Adrenal gland (tissue), 12 donors: ENCODE measurements around the gene RABAC1. TPM values are rescaled to one million over a fixed set of nuclear protein-coding genes. Genes with fewer than 3 reads are reported as not detected.

Experiments used
- DNase-seq, 7 donors: peaks; one replicate each; pipeline ENCODE4 v3.0.0-alpha.2; 2019 to 2020
- H3K27ac ChIP-seq, 5 donors: fragments of 200-600 bp; sonication (generic) in 4 of 5; 1 replicate in 3 of 5; 2 replicates in 2 of 5; pipeline versions ENCODE4 v1.5.1 to v1.8.0; 2016 to 2020; ENCODE audit warnings: mild to moderate bottlenecking in 1 of 5
- H3K27me3 ChIP-seq: fragments of 200-600 bp; 2 replicates; pipeline ENCODE4 v1.8.0; 2021
- H3K36me3 ChIP-seq, 2 donors: fragments of 200-600 bp; replicated peaks in 1 of 2; 1 replicate in 1 of 2; 2 replicates in 1 of 2; pipeline versions ENCODE4 v1.5.1 to v1.8.0; 2018 to 2022
- H3K4me1 ChIP-seq, 2 donors: fragments of 200-600 bp; replicated peaks in 1 of 2; 1 replicate in 1 of 2; 2 replicates in 1 of 2; pipeline versions ENCODE4 v1.5.1 to v1.8.0; 2018 to 2021
- H3K4me3 ChIP-seq, 4 donors: fragments of 200-600 bp; sonication (generic) in 3 of 4; one replicate each; pipeline ENCODE4 v1.5.1; 2016 to 2018
- H3K9me3 ChIP-seq, 3 donors: fragments of 200-600 bp; sonication (generic) in 1 of 3; replicated peaks in 1 of 3; 1 replicate in 2 of 3; 2 replicates in 1 of 3; pipeline versions ENCODE4 v1.5.1 to v1.8.0; 2016 to 2021
- POLR2A ChIP-seq, 2 donors: fragments of 450-650 bp; IDR thresholded peaks; one replicate each; pipeline ENCODE4 v1.6.1; 2017; ENCODE audit warnings: antibody characterized with exemption in 2 of 2, mild to moderate bottlenecking in 2 of 2, moderate library complexity in 1 of 2
- WGBS, 4 donors: extraction: QIAGEN DNeasy Blood & Tissue Kit in 2 of 4; methylation state at CpG; one replicate each; pipeline versions ENCODE4 v1.1.5 to v1.1.7; 2013 to 2017; 5-methylcytosine and 5-hydroxymethylcytosine counted together
- intact Hi-C, 2 donors: fragments of 100-400 bp; cut with DNase I; formaldehyde crosslinking; loops; one replicate each; pipeline versions ENCODE4 v1.14.1 to v1.15.0; 2022 to 2023
- polyA plus RNA-seq, 3 donors: library from polyadenylated mRNA; stranded (reverse); fragments of 200-250 nt in 2 of 3; fragments of 350-450 nt in 1 of 3; fragmentation: Illumina TruSeq in 1 of 3; extraction: RNeasy Lipid Tissue Mini Kit (QIAGEN cat#74804) in 1 of 3; gene quantifications; one replicate each; pipeline ENCODE4 v1.2.3, GENCODE V29; 2013 to 2014
- total RNA-seq, 9 donors: library from RNA; depleted of rRNA in 4 of 9; stranded (reverse); fragments of >200 nt in 4 of 9; fragments of 120-200 nt in 1 of 9; fragmentation: NEBNext Ultra II Directional in 1 of 9; extraction: Animal tissue kit (Norgen Biotek cat#: 25700) in 1 of 9; gene quantifications; one replicate each; pipeline versions ENCODE4 v1.1.0 to v1.2.4, GENCODE V29; 2013 to 2023
- TF ChIP-seq, protein P1 (sequence below), 6 experiments: fragments of 450-650 bp in 4 of 6; fragments of 200-600 bp in 2 of 6; sonication (generic) in 1 of 6; IDR thresholded peaks; 1 replicate in 5 of 6; 2 replicates in 1 of 6; pipeline versions ENCODE4 v1.5.1 to v1.8.0; 2016 to 2021; ENCODE audit warnings: antibody characterized with exemption in 6 of 6, mild to moderate bottlenecking in 2 of 6, moderate library complexity in 1 of 6
- donor health status: healthy with polysubstance abuse.
- donor health status: Bipolar disorder and iron deficiency.
- donor health status: DM: yes; HTN: yes; CAD: no.
- donor health status: DM: no; HTN: no; CAD: no.
- donor health status: DM: no; HTN: no; CAD: no.
- donor health status: DM: yes; HTN: yes; CAD: no.

RABAC1 gene
- total and polyA plus RNA-seq, 12 donors, result 17.9 to 397 (median 178) TPM

DNA sequence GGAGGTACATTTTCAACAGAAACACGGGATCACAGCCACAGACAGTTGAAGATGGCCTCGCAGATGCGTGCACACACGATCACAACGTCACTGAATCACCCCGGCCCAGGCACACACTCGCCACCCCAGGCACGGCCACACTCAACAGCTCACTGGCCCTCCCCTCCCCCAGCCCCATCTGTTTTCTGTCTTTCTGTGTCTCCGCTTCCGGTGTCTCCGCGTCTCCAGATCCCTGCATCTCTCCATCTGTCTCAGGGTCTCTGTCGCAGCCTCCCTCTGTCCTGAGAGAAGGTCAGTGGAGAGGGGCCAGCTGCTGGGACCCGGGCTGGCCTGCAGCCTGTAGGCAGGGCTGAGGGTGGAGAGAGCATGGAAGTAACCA, 38.7 kb upstream of the RABAC1 start:
- TF ChIP-seq, protein P1, sequence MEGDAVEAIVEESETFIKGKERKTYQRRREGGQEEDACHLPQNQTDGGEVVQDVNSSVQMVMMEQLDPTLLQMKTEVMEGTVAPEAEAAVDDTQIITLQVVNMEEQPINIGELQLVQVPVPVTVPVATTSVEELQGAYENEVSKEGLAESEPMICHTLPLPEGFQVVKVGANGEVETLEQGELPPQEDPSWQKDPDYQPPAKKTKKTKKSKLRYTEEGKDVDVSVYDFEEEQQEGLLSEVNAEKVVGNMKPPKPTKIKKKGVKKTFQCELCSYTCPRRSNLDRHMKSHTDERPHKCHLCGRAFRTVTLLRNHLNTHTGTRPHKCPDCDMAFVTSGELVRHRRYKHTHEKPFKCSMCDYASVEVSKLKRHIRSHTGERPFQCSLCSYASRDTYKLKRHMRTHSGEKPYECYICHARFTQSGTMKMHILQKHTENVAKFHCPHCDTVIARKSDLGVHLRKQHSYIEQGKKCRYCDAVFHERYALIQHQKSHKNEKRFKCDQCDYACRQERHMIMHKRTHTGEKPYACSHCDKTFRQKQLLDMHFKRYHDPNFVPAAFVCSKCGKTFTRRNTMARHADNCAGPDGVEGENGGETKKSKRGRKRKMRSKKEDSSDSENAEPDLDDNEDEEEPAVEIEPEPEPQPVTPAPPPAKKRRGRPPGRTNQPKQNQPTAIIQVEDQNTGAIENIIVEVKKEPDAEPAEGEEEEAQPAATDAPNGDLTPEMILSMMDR (IDR thresholded peaks at IDR 0.05), result no peak
- no peak for TF ChIP-seq POLR2A (IDR thresholded peaks at IDR 0.05)
- H3K36me3 ChIP-seq, result no peaks in the 10 kb centered on the region
- WGBS, 4 donors, result 2 to 7% (median 4%) methylated on average over 12 to 14 of the region's 14 CpGs
- peaks cover 63% of the 10 kb centered on the region for H3K27me3 ChIP-seq
- no peaks in the 10 kb centered on the region for H3K9me3 ChIP-seq
- H3K4me1 ChIP-seq, result peaks cover 0 to 7% of the 10 kb centered on the region in 2 donors
- H3K27ac ChIP-seq, result peak overlapping the region in 1 of 5 donors; percentile 63
- DNase-seq, result peak in 1 of 7 donors; percentile 87
- intact Hi-C loops, result no loop called here
- no peak overlapping the region for H3K4me3 ChIP-seq

DNA sequence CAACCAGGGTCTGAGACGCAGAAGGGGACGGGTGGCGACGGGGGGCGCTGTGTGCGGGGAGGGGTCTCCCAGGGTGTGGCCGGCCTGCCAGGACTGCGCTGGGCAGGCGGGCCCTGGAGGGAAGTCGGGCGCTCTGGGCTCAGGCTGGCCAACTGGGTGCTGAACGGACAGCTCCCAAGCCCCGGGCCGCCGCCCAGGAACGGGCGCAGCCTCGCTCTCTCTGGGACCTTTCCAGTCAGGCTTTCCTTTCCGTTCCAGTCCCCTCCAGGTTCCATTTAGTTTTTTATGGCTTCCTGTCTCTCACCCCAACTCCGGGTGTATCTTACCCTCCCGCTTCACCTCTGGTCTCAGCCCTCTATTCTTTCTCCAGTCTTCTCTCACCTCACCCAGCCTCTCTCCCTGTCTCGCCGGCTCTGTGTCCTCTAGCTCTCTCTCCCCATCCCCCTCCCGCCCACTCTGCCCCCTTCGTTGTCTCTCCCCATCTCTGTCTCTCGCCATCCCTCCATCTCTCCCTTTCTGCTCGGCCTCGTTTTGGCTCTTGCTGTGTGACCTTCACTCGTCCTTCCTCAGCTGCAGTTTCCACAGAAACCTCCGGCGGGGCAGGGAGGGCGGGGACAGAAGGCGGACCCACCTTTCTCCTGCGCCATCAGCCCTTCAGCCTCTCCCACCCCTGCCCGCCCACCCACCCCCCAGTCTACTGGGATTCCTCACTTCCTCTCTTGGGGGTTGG, 38.2 kb upstream of the RABAC1 start:
- peaks cover 64% of the 10 kb centered on the region for H3K27me3 ChIP-seq
- intact Hi-C loops, result no loop called here
- peak; percentile 26 to 78 (median 42) for DNase-seq
- WGBS, 4 donors, result 1 to 4% (median 3%) methylated on average over 30 to 35 of the region's 35 CpGs
- H3K9me3 ChIP-seq, result no peaks in the 10 kb centered on the region
- H3K27ac ChIP-seq, result peak overlapping the region in 1 of 5 donors; percentile 63
- no peaks in the 10 kb centered on the region for H3K36me3 ChIP-seq
- H3K4me3 ChIP-seq, result no peak overlapping the region
- H3K4me1 ChIP-seq, result peaks cover 0 to 7% of the 10 kb centered on the region in 2 donors
- TF ChIP-seq, protein P1 (IDR thresholded peaks at IDR 0.05), result no peak
- no peak for TF ChIP-seq POLR2A (IDR thresholded peaks at IDR 0.05)

DNA sequence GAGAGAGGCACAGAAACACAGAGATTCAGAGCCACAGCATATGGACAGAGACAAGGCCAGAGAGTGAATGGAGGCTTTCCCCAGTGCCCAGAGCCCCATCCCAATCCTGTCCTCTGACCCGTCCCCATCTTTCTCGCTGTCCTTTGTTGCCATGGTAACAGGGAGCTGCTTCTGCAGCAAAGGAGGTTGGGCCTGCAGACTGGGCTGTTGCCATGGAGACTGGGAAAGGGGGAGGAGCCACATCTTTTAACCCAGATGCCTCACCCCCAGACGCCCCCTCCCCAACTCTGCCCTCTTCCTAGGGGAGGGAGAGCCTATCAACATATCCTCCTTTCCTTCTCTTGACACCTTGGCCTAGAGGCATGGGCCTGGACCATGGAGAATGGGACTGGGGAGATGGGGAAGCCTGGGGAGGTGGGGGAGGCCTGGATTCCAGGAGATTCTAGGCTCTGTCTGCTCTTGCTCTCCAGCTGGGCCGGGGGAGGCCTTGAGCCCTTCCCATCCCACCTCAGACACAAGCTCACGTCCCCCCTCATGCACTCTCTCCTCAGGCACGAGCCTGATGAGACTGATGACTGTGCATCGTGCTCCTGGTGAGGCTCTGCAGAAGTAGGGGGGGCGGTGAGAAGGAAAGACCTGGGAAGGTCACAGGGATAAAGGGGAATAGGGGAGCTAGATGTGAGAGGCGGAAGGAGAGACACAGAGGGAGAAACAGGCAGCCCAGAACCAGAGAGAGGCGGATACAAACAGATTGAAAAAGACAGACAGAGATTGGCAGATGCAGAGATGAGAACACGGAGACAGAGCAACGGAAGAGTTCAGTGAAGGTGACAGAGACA, 37.1 kb upstream of the RABAC1 start:
- H3K4me1 ChIP-seq, result peaks cover 0 to 7% of the 10 kb centered on the region in 2 donors
- no peak for TF ChIP-seq POLR2A (IDR thresholded peaks at IDR 0.05)
- TF ChIP-seq, protein P1 (IDR thresholded peaks at IDR 0.05), result no peak
- H3K9me3 ChIP-seq, result no peaks in the 10 kb centered on the region
- H3K4me3 ChIP-seq, result no peak overlapping the region
- DNase-seq, result peak in 1 of 7 donors; percentile 73
- intact Hi-C loops, result no loop called here
- H3K27me3 ChIP-seq, result peaks cover 70% of the 10 kb centered on the region
- H3K36me3 ChIP-seq, result no peaks in the 10 kb centered on the region
- WGBS, 4 donors, result 33 to 38% (median 35%) methylated on average over 11 to 12 of the region's 12 CpGs
- H3K27ac ChIP-seq, result peak overlapping the region in 1 of 5 donors; percentile 63
